NCI-H510A (cell line): ENCODE results near the gene FGD5.

Experiments
- DNase-seq: peaks from one replicate; lab custom pipeline; 2025; lab: John Stamatoyannopoulos, UW

Gene FGD5

DNA sequence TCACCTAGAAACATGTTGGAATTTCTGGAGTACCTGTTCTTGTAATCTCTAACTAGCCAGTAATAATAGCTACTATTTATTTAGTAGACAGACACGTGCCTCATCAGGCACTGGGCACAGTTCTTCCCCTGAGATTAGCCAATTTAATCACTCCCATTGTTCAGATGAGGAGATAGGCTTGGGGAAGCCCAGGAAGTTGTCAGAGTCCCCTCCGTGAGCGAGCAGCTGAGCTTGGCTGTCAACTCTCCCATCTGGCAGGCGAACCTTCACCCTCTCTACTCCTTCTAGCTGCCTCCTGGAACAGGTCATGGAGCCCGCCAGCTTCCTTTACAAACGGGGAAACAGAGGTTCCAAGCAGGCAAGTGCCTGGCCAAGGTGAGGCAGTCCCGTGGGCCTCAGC lies 31.1 kb upstream of the FGD5 start:
- no peak for DNase-seq

GRCh38 chr3:14788644-14789043 lies 30.1 kb upstream of the FGD5 start:
- DNase-seq, result no peak

DNA sequence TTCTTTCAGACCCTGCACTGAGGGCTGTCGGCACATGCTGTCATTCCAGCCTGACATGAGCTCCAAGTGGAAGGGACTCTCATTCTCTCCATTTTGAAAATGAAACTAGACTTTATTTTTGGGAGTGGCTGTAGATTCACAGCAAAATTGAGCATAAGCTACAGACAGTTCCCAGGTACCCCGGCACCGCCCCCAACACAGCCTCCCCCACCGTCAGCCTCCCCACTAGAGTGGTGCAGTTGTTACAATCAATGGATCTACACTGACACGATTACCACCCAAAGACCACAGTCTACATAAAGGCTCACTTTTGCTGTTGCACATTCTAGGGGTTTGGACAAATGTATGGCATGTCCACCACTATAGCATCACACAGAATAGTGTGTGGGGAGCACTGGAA lies 29.5 kb upstream of the FGD5 start:
- no peak for DNase-seq

GRCh38 chr3:14789640-14790285 lies 29.0 kb upstream of the FGD5 start:
- DNase-seq, result no peak

GRCh38 chr3:14791343-14791945 lies 27.3 kb upstream of the FGD5 start:
- no peak for DNase-seq

- no peak for DNase-seq
Measured at GRCh38 chr3:14792691-14793121, 26.1 kb upstream of the FGD5 start.

DNA sequence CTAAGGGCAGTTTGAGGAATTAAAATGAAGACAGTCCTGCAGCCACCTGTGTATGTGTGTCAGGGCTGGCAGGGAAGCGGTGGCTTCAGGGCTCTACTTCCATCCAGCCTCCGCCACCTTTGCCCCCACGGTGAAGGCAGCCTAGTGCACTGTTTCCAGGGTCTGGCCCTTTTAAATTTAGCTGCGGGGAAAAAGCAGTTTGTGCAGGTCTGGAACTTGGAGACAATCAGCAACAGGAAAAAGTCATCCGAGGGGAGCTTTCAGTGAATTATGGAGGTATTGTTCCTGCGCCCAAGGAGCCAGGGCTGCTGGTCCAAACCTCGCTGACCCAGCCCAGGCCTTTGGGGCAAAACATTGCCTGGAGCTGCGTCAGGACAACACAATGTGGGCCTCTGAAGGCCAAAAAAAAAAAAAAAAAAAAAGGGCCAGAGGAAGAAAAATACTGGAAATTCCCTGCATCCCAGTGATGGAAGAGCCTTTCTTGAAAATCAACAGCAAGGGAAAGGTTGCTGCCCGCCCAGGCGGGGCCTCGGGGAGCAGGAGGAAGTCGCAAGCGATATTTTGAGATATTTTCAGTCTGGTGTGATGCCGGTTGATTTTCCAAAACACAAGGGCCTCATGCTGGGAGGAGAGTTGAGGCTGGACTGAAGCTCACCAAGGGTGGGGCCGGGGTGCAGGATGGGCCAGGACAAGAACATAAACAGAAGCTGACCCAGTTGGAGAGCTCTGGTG lies 25.5 kb upstream of the FGD5 start:
- no peak for DNase-seq

DNA sequence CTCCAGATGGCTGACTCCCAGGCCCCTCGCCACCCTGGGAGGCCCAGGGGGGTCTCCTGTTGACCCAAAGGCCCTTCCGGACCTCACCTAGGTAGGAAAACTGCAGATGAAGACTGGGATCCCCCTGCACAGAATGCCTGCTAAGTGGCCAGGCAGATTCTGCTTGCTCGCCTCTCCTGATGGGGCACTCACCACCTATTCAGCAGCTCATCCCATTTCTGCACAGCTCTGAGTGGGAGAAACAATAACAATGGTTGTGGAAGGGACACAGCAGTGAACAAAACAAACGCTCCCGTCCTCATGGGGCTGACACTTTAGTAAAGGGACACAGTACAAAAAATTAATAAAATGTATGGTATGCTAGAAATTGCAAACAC lies 24.9 kb upstream of the FGD5 start:
- no peak for DNase-seq

- DNase-seq, result no peak
Measured at GRCh38 chr3:14794435-14794834, 24.3 kb upstream of the FGD5 start.

- DNase-seq, result no peak
Measured at GRCh38 chr3:14795996-14796395, 22.8 kb upstream of the FGD5 start.

GRCh38 chr3:14796403-14797077 lies 22.2 kb upstream of the FGD5 start:
- no peak for DNase-seq

DNA sequence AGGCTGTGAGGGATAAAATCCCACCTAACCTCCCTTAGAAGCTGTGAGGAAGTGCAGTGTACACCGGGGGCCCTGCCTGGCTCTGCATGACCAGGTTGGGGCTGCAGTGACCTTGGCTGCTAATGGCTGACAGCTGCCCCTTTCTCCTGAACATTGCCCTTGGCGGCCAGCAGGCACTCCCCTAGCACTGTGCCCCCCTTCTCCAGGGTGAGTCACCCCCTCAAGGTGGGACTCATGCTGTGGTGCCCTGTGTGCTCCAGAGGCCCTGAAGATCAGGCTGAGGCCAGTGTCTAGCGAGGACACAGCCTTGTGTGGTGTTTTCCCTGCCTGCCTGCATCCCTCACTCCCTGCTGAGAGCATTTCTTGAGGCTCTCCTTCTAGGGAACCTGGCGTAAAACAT lies 21.0 kb upstream of the FGD5 start:
- no peak for DNase-seq

GRCh38 chr3:14798231-14798630 lies 20.5 kb upstream of the FGD5 start:
- DNase-seq, result no peak

GRCh38 chr3:14799146-14799545 lies 19.6 kb upstream of the FGD5 start:
- DNase-seq, result no peak

- no peak for DNase-seq
Measured at GRCh38 chr3:14801031-14801430, 17.7 kb upstream of the FGD5 start.

DNA sequence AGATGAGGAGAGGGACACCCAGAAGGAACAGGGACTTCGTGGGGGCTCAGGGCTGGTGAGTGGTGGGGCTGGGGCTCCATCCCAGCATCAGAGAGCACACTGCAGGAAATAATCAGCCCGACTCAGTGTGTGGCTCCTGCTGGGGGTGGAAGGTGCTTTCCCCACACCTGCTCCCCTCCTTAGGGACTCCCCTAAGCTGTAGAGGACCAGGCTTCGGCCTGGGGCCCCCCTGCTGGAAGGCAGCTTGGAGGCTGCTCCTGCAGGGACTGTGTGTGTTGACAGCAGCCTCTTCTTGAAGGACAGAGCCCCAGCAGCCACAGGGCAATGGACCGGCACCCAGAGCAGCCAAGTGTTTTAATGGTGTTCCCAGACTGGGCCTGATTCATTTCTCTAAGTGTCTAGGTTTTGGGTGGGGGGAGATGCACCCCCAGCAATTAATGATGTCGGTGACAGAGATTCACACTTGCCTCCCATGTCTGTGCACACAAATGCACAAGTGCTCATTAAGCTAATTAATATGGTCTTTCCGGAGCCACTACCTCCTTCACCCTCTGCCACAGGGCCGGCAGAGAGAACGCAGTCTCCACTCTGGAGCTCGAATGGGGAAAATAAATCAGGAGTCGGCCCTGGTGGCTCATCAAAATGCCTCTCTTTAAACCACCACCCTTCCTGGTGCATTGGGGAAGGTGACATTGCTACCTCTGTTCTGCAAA lies 16.9 kb upstream of the FGD5 start:
- no peak for DNase-seq

DNA sequence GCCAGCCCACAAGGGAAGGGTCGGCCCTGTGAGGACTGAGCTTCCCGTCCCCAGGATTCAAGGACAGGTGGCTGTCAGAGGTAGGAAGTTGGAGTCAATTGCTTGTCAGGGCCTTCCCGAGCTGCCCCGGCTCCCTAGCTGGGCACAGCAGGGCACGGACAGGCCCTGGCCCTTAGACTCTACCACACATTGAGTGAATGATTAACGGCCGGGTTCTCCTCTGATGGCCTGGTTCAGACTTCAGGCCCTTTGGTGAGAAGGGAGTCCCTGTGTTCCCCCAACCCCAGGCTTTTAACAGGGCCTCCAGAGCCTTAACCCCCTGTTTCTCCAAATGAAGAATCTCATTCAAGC lies 16.4 kb upstream of the FGD5 start:
- no peak for DNase-seq

DNA sequence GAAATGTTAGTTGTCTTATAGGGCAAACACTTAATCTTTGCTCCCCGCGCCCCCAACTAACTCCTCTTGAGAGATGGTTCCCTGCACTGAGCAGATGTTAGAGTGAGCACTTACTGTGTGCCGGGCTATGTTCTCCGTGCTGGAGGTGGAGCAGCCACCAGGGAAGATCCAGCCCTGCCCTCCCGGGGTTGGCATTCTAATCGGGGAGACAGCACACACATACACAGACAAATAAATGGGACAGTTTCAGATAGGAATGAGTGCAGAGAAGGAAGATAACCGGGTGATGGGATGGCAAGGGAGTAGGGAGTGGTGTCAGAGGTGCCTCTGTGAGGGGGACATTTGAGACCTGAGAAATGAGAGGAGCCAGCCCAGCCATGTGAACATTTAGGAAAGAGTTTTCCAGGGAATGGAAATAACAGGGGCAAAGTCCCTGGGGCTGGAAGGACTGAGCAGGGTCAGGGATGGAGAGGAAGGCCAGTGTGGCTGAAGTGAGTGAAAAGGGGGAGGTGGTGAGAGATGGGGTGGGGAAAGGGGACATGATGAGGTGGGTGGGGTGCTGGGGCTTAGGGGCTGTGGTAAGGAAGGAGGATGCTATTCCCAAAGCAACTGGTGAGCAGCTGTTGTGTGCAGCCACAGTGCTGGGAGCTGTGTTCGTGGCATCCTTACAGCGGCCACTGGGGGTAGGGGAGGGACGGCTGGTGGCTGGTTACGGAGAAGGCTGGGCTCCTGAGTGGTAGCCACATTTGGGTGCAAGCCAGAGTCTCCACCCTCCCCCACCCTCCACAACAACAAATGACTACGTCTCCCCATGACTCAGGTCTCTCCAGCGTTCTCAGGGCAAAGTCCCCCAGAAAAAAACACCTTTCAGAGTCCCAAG lies 15.4 kb upstream of the FGD5 start:
- no peak for DNase-seq

GRCh38 chr3:14803981-14804834 lies 14.6 kb upstream of the FGD5 start:
- no peak for DNase-seq
